Measurements from ENCODE around the gene NAA40. TPM values are rescaled to one million over a fixed set of nuclear protein-coding genes. Genes with fewer than 3 reads are reported as not detected.

The NAA40 gene
- total and polyA plus RNA-seq, 10 of the 15 experiments (the other 5 are each of a cell fraction or from before 2014, with no cell fraction given): 4.8 to 31.6 (median 22.2) TPM

DNA sequence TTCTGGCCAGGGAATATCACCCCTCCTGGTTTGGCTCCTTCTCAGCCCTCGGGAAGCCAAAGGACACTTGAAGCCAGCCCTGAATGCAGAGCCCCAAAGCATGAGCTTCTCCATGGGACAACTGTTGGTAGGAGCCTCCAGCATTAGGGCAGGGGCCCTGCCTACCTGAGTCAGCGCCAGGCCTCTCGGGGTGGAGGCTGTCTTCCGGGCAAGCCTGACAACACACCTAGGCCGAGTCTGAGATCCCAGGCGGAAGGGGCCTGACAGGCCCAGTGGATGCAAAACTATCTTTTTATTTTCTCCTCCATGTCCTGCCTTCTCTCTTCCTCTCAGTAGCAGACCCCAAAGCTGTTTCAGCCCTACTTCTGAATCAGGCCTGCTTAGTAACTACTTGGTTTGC, 49.5 kb upstream of the NAA40 start:
- peaks cover 9 to 18% of the 10 kb centered on the region in 2 experiments; a peak in 3 of 4 replicates for H3K36me3 ChIP-seq (ENCODE audit: control insufficient read depth in 2 of 2, insufficient read depth in 2 of 2, low read length in 1 of 2)
- H4K20me1 ChIP-seq (ENCODE audit: control insufficient read depth, insufficient read depth): no peaks in the 10 kb centered on the region; the same call in 1 of the 2 replicates
- TF ChIP-seq, protein P1, sequence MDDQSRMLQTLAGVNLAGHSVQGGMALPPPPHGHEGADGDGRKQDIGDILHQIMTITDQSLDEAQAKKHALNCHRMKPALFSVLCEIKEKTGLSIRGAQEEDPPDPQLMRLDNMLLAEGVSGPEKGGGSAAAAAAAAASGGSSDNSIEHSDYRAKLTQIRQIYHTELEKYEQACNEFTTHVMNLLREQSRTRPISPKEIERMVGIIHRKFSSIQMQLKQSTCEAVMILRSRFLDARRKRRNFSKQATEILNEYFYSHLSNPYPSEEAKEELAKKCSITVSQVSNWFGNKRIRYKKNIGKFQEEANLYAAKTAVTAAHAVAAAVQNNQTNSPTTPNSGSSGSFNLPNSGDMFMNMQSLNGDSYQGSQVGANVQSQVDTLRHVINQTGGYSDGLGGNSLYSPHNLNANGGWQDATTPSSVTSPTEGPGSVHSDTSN (IDR thresholded peaks at IDR 0.05; ENCODE audit: insufficient replicate concordance, low read depth, low read length): no peak
- TF ChIP-seq BACH1 (IDR thresholded peaks at IDR 0.05; ENCODE audit: borderline replicate concordance) (no peak), NFIC (IDR thresholded peaks at IDR 0.05; ENCODE audit: low read depth, low read length) (no peak), ZSCAN29 (IDR thresholded peaks at IDR 0.05) (no peak), MEF2B (IDR thresholded peaks at IDR 0.05; ENCODE audit: partially characterized antibody, poor library complexity, severe bottlenecking) (no peak)
- TF ChIP-seq, protein P2, sequence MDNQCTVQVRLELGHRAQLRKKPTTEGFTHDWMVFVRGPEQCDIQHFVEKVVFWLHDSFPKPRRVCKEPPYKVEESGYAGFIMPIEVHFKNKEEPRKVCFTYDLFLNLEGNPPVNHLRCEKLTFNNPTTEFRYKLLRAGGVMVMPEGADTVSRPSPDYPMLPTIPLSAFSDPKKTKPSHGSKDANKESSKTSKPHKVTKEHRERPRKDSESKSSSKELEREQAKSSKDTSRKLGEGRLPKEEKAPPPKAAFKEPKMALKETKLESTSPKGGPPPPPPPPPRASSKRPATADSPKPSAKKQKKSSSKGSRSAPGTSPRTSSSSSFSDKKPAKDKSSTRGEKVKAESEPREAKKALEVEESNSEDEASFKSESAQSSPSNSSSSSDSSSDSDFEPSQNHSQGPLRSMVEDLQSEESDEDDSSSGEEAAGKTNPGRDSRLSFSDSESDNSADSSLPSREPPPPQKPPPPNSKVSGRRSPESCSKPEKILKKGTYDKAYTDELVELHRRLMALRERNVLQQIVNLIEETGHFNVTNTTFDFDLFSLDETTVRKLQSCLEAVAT (IDR thresholded peaks at IDR 0.05): no peak
- H3K4me2 ChIP-seq (ENCODE audit: control insufficient read depth, insufficient read depth): peak overlapping the region; percentile 78; the same call in 1 of the 2 replicates
- no peak overlapping the region for H3K9ac ChIP-seq (ENCODE audit: control insufficient read depth, insufficient read depth, low read length)
- no peaks in the 10 kb centered on the region for H3K27me3 ChIP-seq (replicated peaks in 1 of 2; ENCODE audit: control insufficient read depth in 2 of 2, insufficient read depth in 2 of 2, low read length in 1 of 2)
- no peak overlapping the region for H3K4me3 ChIP-seq
- ChIA-PET SMC1A (ENCODE audit: uncharacterized antibody, unreplicated experiment) (no interaction called here), POLR2A (no interaction called here), CTCF (no interaction called here), RAD21 (ENCODE audit: unreplicated experiment) (no interaction called here)
- BruUV-seq (replicated peaks): no TSS peak
- no peaks in the 10 kb centered on the region for H3K9me3 ChIP-seq (replicated peaks; ENCODE audit: control insufficient read depth, insufficient read depth, low read length)
- H3K4me1 ChIP-seq (ENCODE audit: control insufficient read depth, insufficient read depth, low read length): peaks cover 25% of the 10 kb centered on the region
- H2AFZ ChIP-seq (ENCODE audit: control insufficient read depth, low read depth, low read length): no peak overlapping the region
- in situ Hi-C loops (cut with MboI): no loop called here
- DNase-seq (ENCODE audit: low read depth, low spot score) (no peak), ATAC-seq (no peak), FAIRE-seq (no peak)
- 97% methylated on average over 6 of the region's 6 CpGs for WGBS (ENCODE audit: insufficient coverage, insufficient replicate concordance, low lambda C conversion rate, missing lambda C conversion rate)
- peaks cover 42% of the 10 kb centered on the region for H3K79me2 ChIP-seq (ENCODE audit: control insufficient read depth, insufficient read depth, low read length)
- no peak overlapping the region; the same call in 1 of the 2 replicates for H3K27ac ChIP-seq (ENCODE audit: control insufficient read depth, insufficient read depth)
- intact Hi-C loops (cut with micrococcal nuclease; ENCODE audit: unreplicated experiment): no loop called here

All from GM12878 (cell line).